ENCODE data around the gene P2RX1. TPM values are rescaled to one million over a fixed set of nuclear protein-coding genes. Genes with fewer than 3 reads are reported as not detected.

The P2RX1 gene
- total RNA-seq, 1 donor from 2014 or later = not detected

DNA sequence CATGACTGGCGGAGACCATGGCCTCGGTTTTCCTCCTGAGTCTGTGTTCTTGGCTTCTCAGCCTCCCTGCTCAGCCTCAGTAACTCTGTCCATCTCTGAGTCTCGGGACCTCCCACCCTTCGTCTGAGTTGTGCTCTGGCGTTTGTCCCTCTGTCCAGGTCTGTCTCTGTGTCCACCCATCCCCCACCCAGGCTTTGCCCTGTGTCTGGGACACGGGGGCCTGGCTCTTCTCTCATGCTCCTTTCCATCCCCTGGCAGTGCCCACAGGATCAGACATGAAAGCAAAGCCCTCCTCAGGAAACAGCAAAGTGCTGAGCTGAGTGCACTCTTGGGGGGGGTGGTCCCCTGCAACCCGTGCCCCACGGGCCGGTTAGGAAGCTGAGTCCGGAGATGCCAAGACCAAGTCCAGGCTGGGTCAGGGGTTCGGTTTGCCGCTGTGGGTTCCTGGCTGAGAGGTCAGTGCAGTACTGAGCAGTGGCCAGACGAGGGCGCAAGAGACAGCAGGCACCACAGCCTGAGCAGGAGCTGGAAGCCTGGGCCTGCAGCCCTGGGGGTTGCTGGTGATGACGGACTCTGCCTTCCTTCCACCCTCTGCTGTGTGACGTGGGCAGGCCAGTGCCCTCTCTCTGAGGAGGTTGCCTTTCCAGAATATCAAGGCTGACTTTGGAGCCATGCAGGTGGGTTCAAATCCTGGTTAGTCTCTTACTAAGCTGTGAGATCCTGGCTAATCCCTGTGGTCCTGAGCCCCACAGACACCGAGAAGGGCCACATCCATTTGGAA lies 2.5 kb downstream of the P2RX1 start:
- TF ChIP-seq, protein P1, sequence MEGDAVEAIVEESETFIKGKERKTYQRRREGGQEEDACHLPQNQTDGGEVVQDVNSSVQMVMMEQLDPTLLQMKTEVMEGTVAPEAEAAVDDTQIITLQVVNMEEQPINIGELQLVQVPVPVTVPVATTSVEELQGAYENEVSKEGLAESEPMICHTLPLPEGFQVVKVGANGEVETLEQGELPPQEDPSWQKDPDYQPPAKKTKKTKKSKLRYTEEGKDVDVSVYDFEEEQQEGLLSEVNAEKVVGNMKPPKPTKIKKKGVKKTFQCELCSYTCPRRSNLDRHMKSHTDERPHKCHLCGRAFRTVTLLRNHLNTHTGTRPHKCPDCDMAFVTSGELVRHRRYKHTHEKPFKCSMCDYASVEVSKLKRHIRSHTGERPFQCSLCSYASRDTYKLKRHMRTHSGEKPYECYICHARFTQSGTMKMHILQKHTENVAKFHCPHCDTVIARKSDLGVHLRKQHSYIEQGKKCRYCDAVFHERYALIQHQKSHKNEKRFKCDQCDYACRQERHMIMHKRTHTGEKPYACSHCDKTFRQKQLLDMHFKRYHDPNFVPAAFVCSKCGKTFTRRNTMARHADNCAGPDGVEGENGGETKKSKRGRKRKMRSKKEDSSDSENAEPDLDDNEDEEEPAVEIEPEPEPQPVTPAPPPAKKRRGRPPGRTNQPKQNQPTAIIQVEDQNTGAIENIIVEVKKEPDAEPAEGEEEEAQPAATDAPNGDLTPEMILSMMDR (IDR thresholded peaks at IDR 0.05) = peak; percentile 94
- DNase-seq (ENCODE audit: extremely low spot score, unreplicated experiment) = peak; percentile 93
- Mint-ChIP-seq H3K9me3 (ENCODE audit: unreplicated experiment) (no peaks in the 10 kb centered on the region), H3K27me3 (ENCODE audit: unreplicated experiment) (peaks cover 9% of the 10 kb centered on the region), H3K36me3 (ENCODE audit: unreplicated experiment) (no peaks in the 10 kb centered on the region), H3K27ac (ENCODE audit: unreplicated experiment) (no peak overlapping the region), H3K4me1 (ENCODE audit: unreplicated experiment) (no peaks in the 10 kb centered on the region), H3K4me3 (ENCODE audit: unreplicated experiment) (no peak overlapping the region)

DNA sequence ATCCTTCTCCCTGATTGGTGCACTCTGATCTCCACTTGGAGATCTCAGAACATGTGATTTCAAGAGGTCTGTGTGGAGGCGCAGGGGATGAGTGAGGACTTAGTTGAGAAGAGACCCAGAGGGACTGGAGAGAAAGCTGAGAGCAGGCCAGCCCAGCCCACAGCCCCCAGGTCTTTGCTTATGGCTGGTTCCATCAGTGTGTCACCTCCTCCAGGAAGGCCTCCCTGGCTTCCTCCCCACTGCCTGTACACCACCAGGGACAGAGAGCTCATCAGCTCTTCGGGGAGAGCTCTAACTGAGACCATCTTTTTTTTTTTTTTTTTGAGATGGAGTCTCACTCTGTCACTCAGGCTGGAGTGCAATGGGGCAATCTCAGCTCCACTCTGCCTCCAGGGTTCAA lies 3.4 kb downstream of the P2RX1 start:
- H3K36me3 Mint-ChIP-seq (ENCODE audit: unreplicated experiment) = no peaks in the 10 kb centered on the region
- no peak overlapping the region for H3K4me3 Mint-ChIP-seq (ENCODE audit: unreplicated experiment)
- no peak overlapping the region for H3K27ac Mint-ChIP-seq (ENCODE audit: unreplicated experiment)
- DNase-seq (ENCODE audit: extremely low spot score, unreplicated experiment) = no peak
- H3K4me1 Mint-ChIP-seq (ENCODE audit: unreplicated experiment) = no peaks in the 10 kb centered on the region
- no peaks in the 10 kb centered on the region for H3K9me3 Mint-ChIP-seq (ENCODE audit: unreplicated experiment)
- TF ChIP-seq, protein P1 (IDR thresholded peaks at IDR 0.05) = no peak
- H3K27me3 Mint-ChIP-seq (ENCODE audit: unreplicated experiment) = peaks cover 9% of the 10 kb centered on the region

- no peak for DNase-seq (ENCODE audit: extremely low spot score, unreplicated experiment)
- no peaks in the 10 kb centered on the region for H3K36me3 Mint-ChIP-seq (ENCODE audit: unreplicated experiment)
- no peaks in the 10 kb centered on the region for H3K4me1 Mint-ChIP-seq (ENCODE audit: unreplicated experiment)
- peaks cover 9% of the 10 kb centered on the region for H3K27me3 Mint-ChIP-seq (ENCODE audit: unreplicated experiment)
- TF ChIP-seq, protein P1 (IDR thresholded peaks at IDR 0.05) = no peak
- no peak overlapping the region for H3K27ac Mint-ChIP-seq (ENCODE audit: unreplicated experiment)
- no peak overlapping the region for H3K4me3 Mint-ChIP-seq (ENCODE audit: unreplicated experiment)
- no peaks in the 10 kb centered on the region for H3K9me3 Mint-ChIP-seq (ENCODE audit: unreplicated experiment)
Observed at GRCh38 chr17:3911271-3912053, 4.8 kb downstream of the P2RX1 start.

DNA sequence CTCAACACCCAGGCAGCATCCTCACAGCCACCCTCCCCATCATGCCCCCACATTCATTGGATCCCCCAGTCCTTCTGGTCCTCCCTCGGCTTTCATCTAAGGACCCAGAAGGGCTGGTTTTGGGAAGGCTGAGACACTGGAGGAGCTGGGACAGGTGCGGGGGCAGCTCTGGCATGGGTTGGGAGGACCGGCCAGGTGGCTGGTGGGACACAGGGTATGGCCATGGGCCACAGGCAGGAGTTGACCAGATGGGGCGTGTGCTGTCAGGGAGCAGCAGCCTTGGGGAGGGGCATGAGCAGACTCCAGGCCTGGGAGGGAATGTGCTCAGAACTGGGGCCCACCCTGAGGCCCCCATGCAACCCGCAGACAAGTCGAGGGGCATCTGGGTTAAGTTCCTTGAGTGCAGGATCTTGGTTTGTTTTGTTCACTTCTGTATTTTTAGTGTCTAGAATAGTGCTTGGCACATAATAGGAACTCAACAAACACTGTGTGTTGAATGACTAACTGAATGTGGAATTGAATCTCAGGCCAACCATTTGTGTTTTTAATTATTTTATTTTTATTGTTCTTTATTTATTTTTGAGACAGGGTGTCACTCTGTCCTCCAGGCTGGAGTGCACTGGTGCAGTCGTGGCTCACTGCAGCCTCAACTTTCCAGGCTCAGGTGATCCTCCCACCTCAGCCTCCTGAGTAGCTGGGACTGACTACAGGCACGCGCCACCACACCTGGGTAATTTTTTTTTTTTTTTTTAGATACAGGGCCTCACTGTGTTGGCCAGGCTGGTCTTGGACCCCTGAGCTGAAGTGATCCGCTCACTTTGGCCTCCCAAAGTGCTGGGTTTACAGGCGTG lies 5.6 kb downstream of the P2RX1 start:
- TF ChIP-seq, protein P1 (IDR thresholded peaks at IDR 0.05) = no peak

More for the DNA sequence above, 5.6 kb downstream of the P2RX1 start:
- no peaks in the 10 kb centered on the region for H3K36me3 Mint-ChIP-seq (ENCODE audit: unreplicated experiment)
- DNase-seq (ENCODE audit: extremely low spot score, unreplicated experiment) = no peak
- no peaks in the 10 kb centered on the region for H3K4me1 Mint-ChIP-seq (ENCODE audit: unreplicated experiment)
- no peaks in the 10 kb centered on the region for H3K9me3 Mint-ChIP-seq (ENCODE audit: unreplicated experiment)
- H3K27me3 Mint-ChIP-seq (ENCODE audit: unreplicated experiment) = peaks cover 9% of the 10 kb centered on the region
- no peak overlapping the region for H3K27ac Mint-ChIP-seq (ENCODE audit: unreplicated experiment)
- H3K4me3 Mint-ChIP-seq (ENCODE audit: unreplicated experiment) = no peak overlapping the region

Measured in osteocyte (in vitro differentiated cells).